Lower leg skin (tissue), 3 donors: Measurements from ENCODE around the gene TXNRD2.

ENCODE experiments used
- CTCF ChIP-seq, 3 donors: fragments of 450-650 bp; IDR thresholded peaks; one replicate each; pipeline ENCODE4 v1.5.1; 2016; ENCODE audit warnings: antibody characterized with exemption in 3 of 3, mild to moderate bottlenecking in 3 of 3, moderate library complexity in 2 of 3
- POLR2A ChIP-seq, 2 donors: fragments of 450-650 bp; IDR thresholded peaks; one replicate each; pipeline ENCODE4 v1.6.1; 2016 to 2017; ENCODE audit warnings: antibody characterized with exemption in 2 of 2, mild to moderate bottlenecking in 1 of 2, moderate library complexity in 1 of 2

- TF ChIP-seq CTCF (IDR thresholded peaks at IDR 0.05) = no peak
- no peak for TF ChIP-seq POLR2A (IDR thresholded peaks at IDR 0.05)
Measured at GRCh38 chr22:19831016-19831415, 110.6 kb downstream of the TXNRD2 start.
